T-cell (primary cell): ENCODE results near the gene VEGFB. TPM values are rescaled to one million over a fixed set of nuclear protein-coding genes. Genes with fewer than 3 reads are reported as not detected.
A peak's percentile ranks its signal among the peaks of the same experiment; 100 is the strongest.

Experiments used
- ATAC-seq, 4 experiments: fragments of 200-7000 bp in 3 of 4; fragments of 150-1000 bp in 1 of 4; cut with Tn5 transposase; replicated peaks in 1 of 4; 1 replicate in 3 of 4; 2 replicates in 1 of 4; pipeline ENCODE4 v1.10.0; 2021; ENCODE audit warnings: moderate library complexity in 3 of 4, mild to moderate bottlenecking in 2 of 4, moderate number of reproducible peaks in 1 of 4
- CTCF ChIA-PET, 2 donors: fragments of 300-600 bp; sonication (Branson Sonifier 250); formaldehyde crosslinking; loops; one replicate each; lab custom pipeline; 2022; ENCODE audit warnings: antibody characterized with exemption in 2 of 2; lab: Charles Lee
- POLR2A ChIA-PET, 2 donors: fragments of 300-600 bp; sonication (Branson Sonifier 250); formaldehyde crosslinking; loops; one replicate each; lab custom pipeline; 2022; ENCODE audit warnings: antibody characterized with exemption in 2 of 2; lab: Charles Lee
- DNase-seq, 35 experiments: peaks; one replicate each; pipeline versions ENCODE4 v3.0.0 to v3.0.0-alpha.2; 2013 to 2023
- H3K27ac ChIP-seq: one replicate; pipeline ENCODE4 v1.5.1; 2013; ENCODE audit warnings: low read length
- H3K27me3 ChIP-seq, 2 experiments: replicated peaks in 1 of 2; 1 replicate in 1 of 2; 2 replicates in 1 of 2; pipeline versions ENCODE4 v1.6.1 to v1.7.0; 2013; ENCODE audit warnings: low read length in 1 of 2, mixed read lengths in 1 of 2; ENCODE audit not compliant: control insufficient read depth in 2 of 2, insufficient read depth in 2 of 2; ENCODE audit errors: extremely low read depth in 1 of 2
- H3K36me3 ChIP-seq, 2 donors: 1 replicate in 1 of 2; 2 replicates in 1 of 2; pipeline versions ENCODE4 v1.6.1 to v1.7.0; 2013; ENCODE audit warnings: low read length in 1 of 2; ENCODE audit not compliant: control insufficient read depth in 2 of 2, insufficient read depth in 1 of 2; ENCODE audit errors: extremely low read depth in 1 of 2
- H3K4me1 ChIP-seq, 2 experiments: 1 replicate in 1 of 2; 2 replicates in 1 of 2; pipeline versions ENCODE4 v1.6.1 to v1.7.0; 2013; ENCODE audit warnings: low read length in 2 of 2, mixed read lengths in 1 of 2; ENCODE audit not compliant: insufficient read depth in 2 of 2, control insufficient read depth in 1 of 2; ENCODE audit errors: extremely low read depth in 1 of 2
- H3K4me3 ChIP-seq, 2 donors: 1 replicate in 1 of 2; 2 replicates in 1 of 2; pipeline versions ENCODE4 v1.5.1 to v1.7.0; 2013; ENCODE audit warnings: mild to moderate bottlenecking in 2 of 2, low read length in 1 of 2, moderate library complexity in 1 of 2; ENCODE audit not compliant: control insufficient read depth in 1 of 2; ENCODE audit errors: extremely low read depth in 1 of 2
- H3K9me3 ChIP-seq: 2 replicates; pipeline ENCODE4 v1.7.0; 2013
- H3K27ac Mint-ChIP-seq, 2 donors: one replicate each; pipeline ENCODE4 v1.8.0; 2020 to 2021; ENCODE audit warnings: mild to moderate bottlenecking in 2 of 2, mixed read lengths in 2 of 2
- H3K27me3 Mint-ChIP-seq, 2 donors: one replicate each; pipeline ENCODE4 v1.8.0; 2021 to 2022; ENCODE audit warnings: mixed read lengths in 2 of 2
- H3K36me3 Mint-ChIP-seq: one replicate; pipeline ENCODE4 v1.8.0; 2021; ENCODE audit warnings: mixed read lengths
- H3K4me1 Mint-ChIP-seq, 3 donors: one replicate each; pipeline ENCODE4 v1.8.0; 2020 to 2022; ENCODE audit warnings: mixed read lengths in 3 of 3, mild to moderate bottlenecking in 1 of 3
- H3K4me3 Mint-ChIP-seq, 3 donors: one replicate each; pipeline ENCODE4 v1.8.0; 2020 to 2022; ENCODE audit warnings: mild to moderate bottlenecking in 3 of 3, mixed read lengths in 3 of 3, moderate library complexity in 3 of 3
- H3K9me3 Mint-ChIP-seq, 3 donors: one replicate each; pipeline ENCODE4 v1.8.0; 2020 to 2022; ENCODE audit warnings: mixed read lengths in 3 of 3
- WGBS: methylation state at CpG from one replicate; pipeline ENCODE4 v1.1.5; 2013; ENCODE audit warnings: missing lambda C conversion rate; ENCODE audit not compliant: insufficient coverage; 5-methylcytosine and 5-hydroxymethylcytosine counted together
- total RNA-seq, 35 experiments: library from RNA in 6 of 35; stranded (reverse) in 6 of 35; fragments of 120-200 nt in 1 of 35; gene quantifications; one replicate each; pipeline versions ENCODE4 v1.2.1 to v1.2.4 and lab custom pipeline; 2013 to 2026

VEGFB gene
- total RNA-seq, 5 donors from 2014 or later (not counting 1 experiment from before 2014, with no cell fraction given), result 47.9 to 80.7 (median 76.0) TPM

- no peak for ATAC-seq
- H3K4me3 Mint-ChIP-seq, result no peak overlapping the region
- Histone ChIP-seq H3K27ac (no peak overlapping the region), H3K9me3 (no peaks in the 10 kb centered on the region), H3K4me1 (peaks cover 0 to 7% of the 10 kb centered on the region in 2 experiments), H3K4me3 (no peak overlapping the region), H3K36me3 (peaks cover 6 to 7% of the 10 kb centered on the region in 2 donors), H3K27me3 (no peaks in the 10 kb centered on the region)
- peaks cover 0 to 9% (median 0%) of the 10 kb centered on the region in 3 donors for H3K4me1 Mint-ChIP-seq
- no peak for DNase-seq
- POLR2A ChIA-PET, result no interaction called here
- H3K36me3 Mint-ChIP-seq, result peaks cover 14% of the 10 kb centered on the region
- no peaks in the 10 kb centered on the region for H3K27me3 Mint-ChIP-seq
- no peak overlapping the region for H3K27ac Mint-ChIP-seq
- no peaks in the 10 kb centered on the region for H3K9me3 Mint-ChIP-seq
- CTCF ChIA-PET, result no interaction called here
- WGBS, result 86% methylated on average over 4 of the region's 6 CpGs
Measured at GRCh38 chr11:64260147-64260708, 25.8 kb downstream of the VEGFB start.

GRCh38 chr11:64261556-64262080, 27.2 kb downstream of the VEGFB start:
- Mint-ChIP-seq H3K27me3 (no peaks in the 10 kb centered on the region), H3K27ac (no peak overlapping the region), H3K4me1 (peaks cover 0 to 9% (median 0%) of the 10 kb centered on the region in 3 donors), H3K36me3 (peaks cover 14% of the 10 kb centered on the region), H3K9me3 (no peaks in the 10 kb centered on the region), H3K4me3 (no peak overlapping the region)
- no peak overlapping the region for H3K27ac ChIP-seq
- no peak for DNase-seq
- H3K9me3 ChIP-seq, result no peaks in the 10 kb centered on the region
- no peaks in the 10 kb centered on the region for H3K27me3 ChIP-seq
- ChIA-PET CTCF (no interaction called here), POLR2A (no interaction called here)
- peaks cover 2 to 6% of the 10 kb centered on the region in 2 donors for H3K36me3 ChIP-seq
- WGBS, result 96% methylated on average over 13 of the region's 18 CpGs
- peaks cover 0 to 7% of the 10 kb centered on the region in 2 experiments for H3K4me1 ChIP-seq
- H3K4me3 ChIP-seq, result no peak overlapping the region
- ATAC-seq, result peak in 1 of 4 experiments; percentile 4

- Mint-ChIP-seq H3K27me3 (no peaks in the 10 kb centered on the region), H3K4me3 (no peak overlapping the region), H3K9me3 (no peaks in the 10 kb centered on the region), H3K27ac (no peak overlapping the region), H3K4me1 (peaks cover 0 to 9% (median 0%) of the 10 kb centered on the region in 3 donors), H3K36me3 (peaks cover 14% of the 10 kb centered on the region)
- H3K9me3 ChIP-seq, result no peaks in the 10 kb centered on the region
- CTCF ChIA-PET, result no interaction called here
- no peaks in the 10 kb centered on the region for H3K27me3 ChIP-seq
- DNase-seq (no peak), ATAC-seq (no peak)
- H3K36me3 ChIP-seq, result peaks cover 0 to 6% of the 10 kb centered on the region in 2 donors
- POLR2A ChIA-PET, result no interaction called here
- no peak overlapping the region for H3K27ac ChIP-seq
- peaks cover 0 to 7% of the 10 kb centered on the region in 2 experiments for H3K4me1 ChIP-seq
- 92% methylated on average over 41 of the region's 42 CpGs for WGBS
- no peak overlapping the region for H3K4me3 ChIP-seq
Measured at GRCh38 chr11:64262271-64263002, 28.1 kb downstream of the VEGFB start.

- Mint-ChIP-seq H3K4me1 (peaks cover 5 to 14% (median 7%) of the 10 kb centered on the region in 3 donors), H3K27me3 (no peaks in the 10 kb centered on the region), H3K27ac (no peak overlapping the region), H3K36me3 (peaks cover 11% of the 10 kb centered on the region), H3K9me3 (no peaks in the 10 kb centered on the region), H3K4me3 (no peak overlapping the region)
- ATAC-seq (no peak), DNase-seq (no peak)
- Histone ChIP-seq H3K4me3 (no peak overlapping the region), H3K36me3 (peaks cover 0 to 6% of the 10 kb centered on the region in 2 donors), H3K4me1 (peaks cover 0 to 15% of the 10 kb centered on the region in 2 experiments), H3K27me3 (no peaks in the 10 kb centered on the region), H3K27ac (no peak overlapping the region), H3K9me3 (no peaks in the 10 kb centered on the region)
- ChIA-PET CTCF (no interaction called here), POLR2A (interaction anchor here in 1 of 2 donors (0.5 kb wide), 1 partner anchor 18 kb away, joined by 11 read pairs; no protein-coding TSS in a partner anchor)
- WGBS, result 88% methylated on average over 24 of the region's 29 CpGs
Measured at GRCh38 chr11:64263021-64263946, 28.9 kb downstream of the VEGFB start.

- Mint-ChIP-seq H3K4me3 (no peak overlapping the region), H3K27ac (no peak overlapping the region), H3K4me1 (peaks cover 12 to 20% (median 14%) of the 10 kb centered on the region in 3 donors), H3K27me3 (no peaks in the 10 kb centered on the region), H3K9me3 (no peaks in the 10 kb centered on the region), H3K36me3 (peaks cover 11% of the 10 kb centered on the region)
- no peak for ATAC-seq
- no peak overlapping the region for H3K4me3 ChIP-seq
- DNase-seq, result no peak
- H3K4me1 ChIP-seq, result peaks cover 4 to 22% of the 10 kb centered on the region in 2 experiments
- no peaks in the 10 kb centered on the region for H3K9me3 ChIP-seq
- ChIA-PET POLR2A (interaction anchor here in 1 of 2 donors (0.5 kb wide), 1 partner anchor 19 kb away, joined by 11 read pairs; no protein-coding TSS in a partner anchor), CTCF (no interaction called here)
- H3K27me3 ChIP-seq, result no peaks in the 10 kb centered on the region
- WGBS, result 100% methylated on average over 6 of the region's 8 CpGs
- no peak overlapping the region for H3K27ac ChIP-seq
- H3K36me3 ChIP-seq, result peaks cover 0 to 1% of the 10 kb centered on the region in 2 donors
Measured at GRCh38 chr11:64263947-64264317, 29.5 kb downstream of the VEGFB start.

- no peak overlapping the region for H3K4me3 ChIP-seq
- H3K27me3 ChIP-seq, result no peaks in the 10 kb centered on the region
- ChIA-PET POLR2A (no interaction called here), CTCF (no interaction called here)
- Mint-ChIP-seq H3K9me3 (no peaks in the 10 kb centered on the region), H3K27me3 (no peaks in the 10 kb centered on the region), H3K4me1 (peaks cover 16 to 20% (median 16%) of the 10 kb centered on the region in 3 donors), H3K36me3 (peaks cover 9% of the 10 kb centered on the region), H3K4me3 (no peak overlapping the region), H3K27ac (no peak overlapping the region)
- 89% methylated on average over 6 of the region's 10 CpGs for WGBS
- peaks cover 5 to 21% of the 10 kb centered on the region in 2 experiments for H3K4me1 ChIP-seq
- no peak for DNase-seq
- H3K27ac ChIP-seq, result no peak overlapping the region
- H3K36me3 ChIP-seq, result no peaks in the 10 kb centered on the region
- ATAC-seq, result no peak
- no peaks in the 10 kb centered on the region for H3K9me3 ChIP-seq
Measured at GRCh38 chr11:64264371-64264852, 30.0 kb downstream of the VEGFB start.
